KG1 (cell line): ENCODE data around the gene KRTAP5-7.

Source experiments
- DNase-seq: peaks from one replicate; lab custom pipeline; 2025; lab: John Stamatoyannopoulos, UW

Gene KRTAP5-7

DNA sequence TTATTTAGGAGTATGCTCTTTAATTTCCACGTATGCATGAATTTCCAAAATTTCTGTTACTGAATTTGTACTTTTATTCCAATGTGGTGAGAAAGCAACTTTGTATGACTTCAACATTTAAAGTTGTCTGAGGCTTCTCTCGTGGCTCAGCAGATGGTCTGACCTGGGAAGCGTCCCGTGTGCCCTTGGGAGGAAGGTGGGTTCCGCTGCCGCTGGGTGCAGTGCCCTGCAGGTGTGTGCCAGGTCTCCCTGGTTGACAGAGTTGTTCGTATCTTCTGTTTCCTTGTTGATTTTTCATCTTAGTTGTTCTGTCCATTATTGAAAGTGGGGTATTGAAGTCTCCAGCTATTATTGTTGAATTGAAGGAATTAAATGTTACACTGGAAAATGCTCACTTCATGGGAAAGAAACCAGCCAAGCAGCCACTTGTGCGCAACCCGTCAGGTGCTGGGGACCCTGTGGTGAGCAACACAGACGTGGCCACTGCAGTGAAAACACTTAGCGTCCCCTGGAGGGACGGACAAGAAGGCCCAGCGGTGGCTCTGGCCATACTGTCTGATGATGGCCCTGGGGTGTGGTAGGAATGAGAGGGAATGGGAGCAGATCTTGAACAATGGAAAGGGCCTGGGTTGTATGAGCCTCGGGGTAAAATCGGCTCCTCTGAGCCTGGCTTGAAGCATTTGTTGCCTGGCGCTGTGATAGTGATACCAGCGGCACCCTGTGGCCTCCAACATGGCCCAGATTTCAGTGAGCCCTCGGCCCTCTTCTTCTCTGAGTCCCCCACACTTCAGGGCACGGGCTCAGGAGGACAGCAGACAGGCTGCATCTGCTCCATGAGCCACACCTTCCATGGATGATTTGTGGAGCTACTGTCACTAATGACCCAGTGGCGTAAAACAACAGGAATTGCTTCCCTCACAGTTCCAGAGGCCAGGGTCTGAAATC, 31.5 kb upstream of the KRTAP5-7 start:
- DNase-seq = no peak

GRCh38 chr11:71496421-71496820, 30.6 kb upstream of the KRTAP5-7 start:
- no peak for DNase-seq

DNA sequence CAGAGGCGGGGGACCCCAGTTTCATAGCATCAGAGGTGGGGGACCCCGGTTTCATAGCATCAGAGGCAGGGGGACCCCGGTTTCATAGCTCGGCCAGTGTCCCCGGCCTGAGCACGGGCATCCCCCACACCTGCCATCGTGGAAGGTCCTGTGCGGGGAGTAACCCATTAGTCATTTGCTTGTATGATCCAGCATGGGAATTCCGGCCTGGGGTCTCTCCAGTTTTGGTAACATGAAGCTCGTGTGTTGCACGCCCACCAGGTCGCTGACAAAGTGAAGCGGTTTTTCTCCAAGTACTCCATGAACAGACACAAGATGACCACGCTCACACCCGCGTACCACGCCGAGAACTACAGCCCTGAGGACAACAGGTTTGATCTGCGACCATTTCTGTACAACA, 29.0 kb upstream of the KRTAP5-7 start:
- no peak for DNase-seq

GRCh38 chr11:71499125-71499524, 27.9 kb upstream of the KRTAP5-7 start:
- no peak for DNase-seq

- DNase-seq = no peak
Measured at GRCh38 chr11:71499546-71499945, 27.5 kb upstream of the KRTAP5-7 start.

DNA sequence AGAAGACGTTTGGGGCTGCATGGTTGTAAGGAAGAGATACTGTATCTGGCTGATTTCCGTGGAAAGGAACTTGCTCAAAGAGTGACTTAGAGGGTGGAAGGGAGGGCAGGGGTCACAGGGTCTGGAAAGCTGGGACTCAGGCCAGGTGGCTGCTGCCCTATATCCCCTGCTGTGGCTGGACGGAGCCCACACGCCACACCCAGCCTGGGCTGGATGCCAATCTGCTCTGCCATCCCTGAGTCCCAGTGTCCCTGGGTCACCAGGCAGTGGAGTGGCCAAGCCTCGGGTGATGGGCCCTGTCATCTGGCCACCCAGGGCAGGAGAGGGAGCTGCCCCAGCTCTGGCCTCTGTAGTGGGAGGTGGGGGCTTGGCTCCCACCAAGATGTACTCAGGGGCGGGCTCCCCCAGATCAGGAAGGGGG, 26.5 kb upstream of the KRTAP5-7 start:
- DNase-seq = no peak

- no peak for DNase-seq
Measured at GRCh38 chr11:71501071-71501985, 25.7 kb upstream of the KRTAP5-7 start.

DNA sequence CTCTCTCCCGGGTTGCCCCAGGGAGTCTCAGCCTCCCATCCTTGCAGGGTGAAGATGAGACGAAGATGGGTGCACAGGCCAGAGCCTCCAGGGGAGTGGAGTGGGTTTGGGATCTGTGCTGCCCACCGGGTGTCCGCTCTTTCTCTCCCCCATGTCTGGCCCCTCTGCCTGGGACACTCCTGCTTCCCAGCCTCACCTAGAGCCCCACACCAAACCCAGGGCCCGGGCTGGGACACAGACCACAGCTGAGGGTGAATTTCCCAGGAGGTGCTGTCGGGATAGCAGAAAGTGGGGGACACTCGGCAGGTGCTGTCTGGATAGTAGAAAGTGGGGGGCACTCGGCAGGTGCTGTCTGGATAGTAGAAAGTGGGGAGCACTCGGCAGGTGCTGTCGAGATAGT, 25.0 kb upstream of the KRTAP5-7 start:
- no peak for DNase-seq

- no peak for DNase-seq
Measured at GRCh38 chr11:71502871-71503435, 24.1 kb upstream of the KRTAP5-7 start.

GRCh38 chr11:71504531-71504930, 22.5 kb upstream of the KRTAP5-7 start:
- DNase-seq = no peak

GRCh38 chr11:71505001-71505400, 22.1 kb upstream of the KRTAP5-7 start:
- no peak for DNase-seq

- no peak for DNase-seq
Measured at GRCh38 chr11:71505781-71506180, 21.3 kb upstream of the KRTAP5-7 start.

DNA sequence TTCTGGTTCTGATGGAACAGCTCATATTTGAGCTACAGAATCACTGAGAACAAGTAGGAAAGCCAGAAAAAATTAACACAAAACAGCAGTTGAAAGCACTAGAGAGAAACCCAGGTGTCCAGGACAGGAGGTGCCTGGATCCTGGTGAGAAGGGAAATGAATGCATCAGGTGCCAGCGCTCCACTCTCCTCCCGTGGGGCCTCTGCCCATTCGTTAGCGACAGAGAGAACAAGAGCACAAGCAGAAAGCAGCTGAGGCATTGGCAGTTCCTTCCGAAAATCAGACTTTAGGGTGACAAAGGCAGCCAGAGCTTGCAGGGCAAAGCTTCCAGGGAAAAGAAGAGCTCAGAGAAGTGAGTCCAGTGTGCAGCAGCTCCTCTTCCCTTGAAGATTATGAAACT, 20.0 kb upstream of the KRTAP5-7 start:
- DNase-seq = no peak

DNA sequence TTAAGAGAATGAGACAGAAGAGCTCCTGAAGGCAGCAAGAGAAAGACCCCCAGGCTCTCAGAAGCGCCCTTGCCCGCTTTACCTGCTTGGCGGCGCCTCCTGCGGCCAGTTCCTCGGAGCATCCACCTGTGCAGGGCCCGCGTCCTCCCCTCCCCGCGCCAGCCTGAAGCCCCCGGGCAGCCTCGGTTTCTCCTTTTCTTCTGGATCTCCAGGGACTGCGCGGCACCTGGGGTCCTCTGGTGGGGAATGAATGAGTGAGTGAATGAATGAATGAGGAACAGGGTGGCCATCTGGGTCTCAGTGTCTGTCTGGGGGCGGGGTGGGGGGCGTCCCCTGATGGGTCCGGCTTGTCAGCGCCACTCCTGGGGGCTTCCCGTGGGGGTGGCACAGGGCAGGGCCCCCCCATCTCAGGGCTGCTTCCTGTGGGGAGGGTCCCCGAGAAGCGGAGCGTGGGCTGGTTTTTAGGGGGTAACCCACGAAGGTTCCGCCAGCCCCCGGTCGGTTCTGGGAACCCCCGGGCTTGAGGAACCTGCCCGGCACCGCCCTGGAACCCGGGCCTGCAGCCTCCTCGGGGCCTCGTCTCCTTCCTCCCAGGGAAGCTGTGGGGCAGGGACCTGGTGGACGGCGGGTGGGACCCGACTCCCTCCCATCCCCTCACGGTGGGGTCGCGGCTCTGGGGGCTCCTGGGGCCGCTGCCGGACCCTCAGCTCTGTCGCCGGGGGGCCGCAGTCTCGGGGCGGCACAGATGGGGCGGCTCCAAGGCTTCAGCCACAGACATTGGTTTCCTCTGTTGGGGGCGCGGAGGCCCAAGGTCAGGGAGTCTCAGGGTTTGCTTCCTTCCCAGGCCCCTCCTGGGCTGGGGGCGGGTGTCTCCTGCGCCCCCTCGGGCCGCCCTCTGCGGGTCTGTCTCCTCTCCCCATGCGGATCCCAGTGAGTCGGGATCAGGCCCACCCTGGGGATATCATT, 8.3 kb upstream of the KRTAP5-7 start:
- no peak for DNase-seq

DNA sequence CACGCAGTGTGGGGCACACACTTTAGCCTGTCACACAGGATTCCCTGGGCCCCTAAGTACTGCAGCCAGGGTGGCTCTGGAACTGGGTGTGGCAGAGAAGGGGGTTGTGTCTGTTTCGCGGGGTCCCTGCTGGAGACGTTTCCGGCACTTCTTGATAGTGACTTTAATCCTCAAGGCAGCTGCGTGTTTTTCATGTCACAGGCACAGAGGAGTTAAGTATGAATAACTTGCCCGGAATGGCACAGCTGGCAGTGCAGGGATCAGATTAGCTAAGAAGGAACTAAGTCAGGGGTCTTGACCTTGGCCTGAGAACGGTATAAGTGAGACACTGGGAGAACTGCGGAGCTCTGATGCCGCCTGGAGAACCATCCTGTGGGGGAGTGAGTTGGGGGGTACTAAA, 7.5 kb upstream of the KRTAP5-7 start:
- no peak for DNase-seq

DNA sequence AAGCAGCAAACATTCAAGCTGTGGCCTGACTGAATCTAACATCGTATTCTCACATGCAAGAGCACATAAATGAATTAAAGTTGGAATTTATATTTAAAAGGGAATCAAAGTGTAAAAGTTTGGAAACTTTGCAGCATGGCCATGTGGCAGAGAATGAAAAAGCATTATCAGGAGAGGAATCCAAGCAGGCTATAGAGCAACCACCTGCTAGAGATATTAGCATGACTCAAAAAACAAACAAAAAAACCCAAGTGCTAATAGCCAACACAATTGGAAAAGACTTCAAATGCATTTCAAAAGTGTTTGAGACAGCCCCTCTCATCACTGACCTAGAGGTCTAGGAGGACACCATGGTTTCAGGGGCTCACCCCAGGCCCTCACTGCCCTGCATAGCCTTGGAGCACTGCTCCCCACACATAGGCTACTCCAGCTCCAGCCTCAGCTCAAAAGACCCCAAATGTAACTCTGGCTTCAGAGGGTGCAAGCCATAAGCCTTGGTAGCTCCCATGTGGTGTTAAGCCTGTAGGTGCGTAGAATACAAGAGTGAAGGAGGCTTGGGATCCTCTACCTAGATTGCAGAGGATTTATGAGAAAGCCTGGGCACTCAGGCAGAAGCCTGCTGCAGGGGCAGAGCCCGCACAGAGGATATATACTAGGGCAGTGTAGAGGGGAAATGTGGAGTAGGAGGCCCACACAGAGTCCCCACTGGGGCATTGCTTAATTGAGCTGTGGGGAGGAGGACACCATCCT, 1.7 kb upstream of the KRTAP5-7 start:
- no peak for DNase-seq

DNA sequence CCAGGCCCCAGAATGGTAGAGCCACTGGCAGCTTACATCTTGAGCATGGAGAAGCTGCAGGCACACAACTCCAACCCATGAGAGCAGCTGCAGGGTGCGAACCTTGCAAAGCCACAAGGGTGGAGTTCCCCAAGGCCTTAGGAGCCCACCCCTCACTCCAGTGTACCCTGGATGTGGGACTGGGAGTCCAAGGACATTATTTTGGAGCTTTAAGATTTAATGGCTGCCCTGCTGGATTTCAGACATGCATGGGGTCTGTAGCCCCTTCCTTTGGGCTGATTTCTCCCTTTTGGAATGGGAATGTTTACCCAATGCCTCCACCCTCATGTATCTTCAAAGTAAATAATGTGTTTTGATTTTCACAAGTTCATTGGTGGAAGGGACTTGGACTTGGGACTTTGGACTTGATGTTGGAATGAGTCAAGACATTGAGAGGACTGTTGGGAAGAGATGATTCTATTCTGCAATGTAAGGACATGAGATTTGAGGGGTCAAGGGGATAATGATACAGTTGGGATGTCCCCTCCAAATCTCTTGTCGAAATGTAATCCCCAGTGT, 1.1 kb upstream of the KRTAP5-7 start:
- no peak for DNase-seq

GRCh38 chr11:71527576-71528210, 626 bp downstream of the KRTAP5-7 start:
- DNase-seq = no peak

DNA sequence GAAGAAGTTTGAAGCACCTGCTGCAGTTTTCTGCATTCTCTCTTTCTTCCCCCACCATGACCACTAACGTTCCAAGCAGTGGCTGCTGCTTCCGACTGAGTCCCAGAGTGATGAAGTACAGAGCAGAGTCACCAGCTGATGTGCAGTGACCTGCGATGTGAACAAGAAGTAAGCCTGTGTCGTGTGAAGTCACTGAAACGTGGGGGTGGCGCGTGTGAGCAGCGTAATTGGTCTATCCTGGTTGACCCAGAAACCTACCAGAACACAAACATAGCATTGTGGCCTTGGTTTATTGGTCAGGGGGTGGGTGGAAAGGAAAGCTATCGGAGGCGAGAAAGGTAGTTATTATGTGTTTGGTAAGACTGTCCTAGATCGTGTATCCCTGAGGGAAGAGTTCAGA, 3.5 kb downstream of the KRTAP5-7 start:
- no peak for DNase-seq
